MG63 (cell line): ENCODE results near the gene DSG3. TPM values are rescaled to one million over a fixed set of nuclear protein-coding genes. Genes with fewer than 3 reads are reported as not detected.
"Not testable (repeated sequence)": the region's sequence is repeated elsewhere in the genome, so short reads cannot be mapped to it uniquely, and the experiment has no call there.

Source experiments
- DNase-seq: peaks from one replicate; pipeline ENCODE4 v3.0.0-alpha.2; 2020
- H3K27me3 ChIP-seq: fragments of 250-450 bp; sonication (Bioruptor Pico); 2 replicates; pipeline ENCODE4 v1.5.1; 2020; ENCODE audit warnings: mild to moderate bottlenecking, moderate library complexity
- H3K36me3 ChIP-seq: fragments of 250-450 bp; sonication (Bioruptor Pico); 2 replicates; pipeline ENCODE4 v1.5.1; 2020; ENCODE audit warnings: mild to moderate bottlenecking, moderate library complexity
- H3K4me3 ChIP-seq: fragments of 250-450 bp; sonication (Bioruptor Pico); 2 replicates; pipeline ENCODE4 v1.5.1; 2020; ENCODE audit warnings: mild to moderate bottlenecking, moderate library complexity
- H3K9me3 ChIP-seq: fragments of 250-450 bp; sonication (Bioruptor Pico); 2 replicates; pipeline ENCODE4 v1.5.1; 2020; ENCODE audit warnings: mild to moderate bottlenecking, moderate library complexity
- total RNA-seq: library from RNA; depleted of rRNA; stranded (reverse); fragments of >200 nt; shearing (Covaris generic); gene quantifications from 2 replicates; pipeline ENCODE4 v1.2.3, GENCODE V29; 2014; ENCODE audit warnings: low replicate concordance

DSG3 gene
- total RNA-seq, 1 experiment from 2014 or later: not detected

GRCh38 chr18:31454066-31454708 lies 6.6 kb downstream of the DSG3 start:
- no peaks in the 10 kb centered on the region for H3K9me3 ChIP-seq
- no peak overlapping the region for H3K4me3 ChIP-seq
- no peaks in the 10 kb centered on the region for H3K36me3 ChIP-seq
- no peaks in the 10 kb centered on the region for H3K27me3 ChIP-seq
- peak; percentile 58 for DNase-seq

- no peak for DNase-seq
- Histone ChIP-seq H3K4me3 (no peak overlapping the region), H3K27me3 (no peaks in the 10 kb centered on the region), H3K36me3 (no peaks in the 10 kb centered on the region), H3K9me3 (no peaks in the 10 kb centered on the region)
Observed at GRCh38 chr18:31469629-31470028, 22.1 kb downstream of the DSG3 start.

- Histone ChIP-seq H3K36me3 (no peaks in the 10 kb centered on the region), H3K4me3 (no peak overlapping the region), H3K27me3 (no peaks in the 10 kb centered on the region), H3K9me3 (no peaks in the 10 kb centered on the region)
- DNase-seq: no peak
Observed at GRCh38 chr18:31478688-31479087, 31.1 kb downstream of the DSG3 start.

- Histone ChIP-seq H3K27me3 (no peaks in the 10 kb centered on the region), H3K9me3 (no peaks in the 10 kb centered on the region), H3K4me3 (no peak overlapping the region), H3K36me3 (no peaks in the 10 kb centered on the region)
- DNase-seq: no peak
Observed at GRCh38 chr18:31482051-31482450, 34.5 kb downstream of the DSG3 start.

- no peak overlapping the region for H3K4me3 ChIP-seq
- no peaks in the 10 kb centered on the region for H3K27me3 ChIP-seq
- no peak for DNase-seq
- H3K36me3 ChIP-seq: no peaks in the 10 kb centered on the region
- no peaks in the 10 kb centered on the region for H3K9me3 ChIP-seq
Observed at GRCh38 chr18:31483396-31483795, 35.9 kb downstream of the DSG3 start.

- Histone ChIP-seq H3K27me3 (no peaks in the 10 kb centered on the region), H3K4me3 (no peak overlapping the region), H3K9me3 (no peaks in the 10 kb centered on the region), H3K36me3 (no peaks in the 10 kb centered on the region)
- no peak for DNase-seq
Observed at GRCh38 chr18:31484461-31484860, 36.9 kb downstream of the DSG3 start.

- no peak overlapping the region for H3K4me3 ChIP-seq
- no peaks in the 10 kb centered on the region for H3K27me3 ChIP-seq
- H3K9me3 ChIP-seq: no peaks in the 10 kb centered on the region
- H3K36me3 ChIP-seq: no peaks in the 10 kb centered on the region
- no peak for DNase-seq
Observed at GRCh38 chr18:31486165-31486564, 38.6 kb downstream of the DSG3 start.

GRCh38 chr18:31487246-31488015 lies 39.9 kb downstream of the DSG3 start:
- H3K27me3 ChIP-seq: no peaks in the 10 kb centered on the region
- H3K36me3 ChIP-seq: no peaks in the 10 kb centered on the region
- H3K4me3 ChIP-seq: no peak overlapping the region
- H3K9me3 ChIP-seq: no peaks in the 10 kb centered on the region
- peak; percentile 66 for DNase-seq

- no peaks in the 10 kb centered on the region for H3K36me3 ChIP-seq
- no peak overlapping the region for H3K4me3 ChIP-seq
- no peak for DNase-seq
- no peaks in the 10 kb centered on the region for H3K9me3 ChIP-seq
- H3K27me3 ChIP-seq: no peaks in the 10 kb centered on the region
Observed at GRCh38 chr18:31489311-31489710, 41.8 kb downstream of the DSG3 start.

GRCh38 chr18:31490387-31490786 lies 42.8 kb downstream of the DSG3 start:
- Histone ChIP-seq H3K27me3 (no peaks in the 10 kb centered on the region), H3K9me3 (no peaks in the 10 kb centered on the region), H3K4me3 (no peak overlapping the region), H3K36me3 (no peaks in the 10 kb centered on the region)
- DNase-seq: no peak

- no peaks in the 10 kb centered on the region for H3K9me3 ChIP-seq
- H3K36me3 ChIP-seq: no peaks in the 10 kb centered on the region
- no peak overlapping the region for H3K4me3 ChIP-seq
- no peak for DNase-seq
- H3K27me3 ChIP-seq: no peaks in the 10 kb centered on the region
Observed at GRCh38 chr18:31490833-31491232, 43.3 kb downstream of the DSG3 start.

- Histone ChIP-seq H3K9me3 (no peaks in the 10 kb centered on the region), H3K4me3 (no peak overlapping the region), H3K27me3 (no peaks in the 10 kb centered on the region), H3K36me3 (no peaks in the 10 kb centered on the region)
- no peak for DNase-seq
Observed at GRCh38 chr18:31491586-31491985, 44.0 kb downstream of the DSG3 start.

- no peaks in the 10 kb centered on the region for H3K36me3 ChIP-seq
- no peaks in the 10 kb centered on the region for H3K9me3 ChIP-seq
- no peak for DNase-seq
- H3K4me3 ChIP-seq: no peak overlapping the region
- no peaks in the 10 kb centered on the region for H3K27me3 ChIP-seq
Observed at GRCh38 chr18:31492671-31493070, 45.1 kb downstream of the DSG3 start.

GRCh38 chr18:31493171-31493570 lies 45.6 kb downstream of the DSG3 start:
- Histone ChIP-seq H3K4me3 (no peak overlapping the region), H3K9me3 (no peaks in the 10 kb centered on the region), H3K36me3 (no peaks in the 10 kb centered on the region), H3K27me3 (no peaks in the 10 kb centered on the region)
- no peak for DNase-seq

GRCh38 chr18:31493941-31494340 lies 46.4 kb downstream of the DSG3 start:
- Histone ChIP-seq H3K9me3 (no peaks in the 10 kb centered on the region), H3K4me3 (no peak overlapping the region), H3K27me3 (no peaks in the 10 kb centered on the region), H3K36me3 (no peaks in the 10 kb centered on the region)
- no peak for DNase-seq

- not testable (repeated sequence) for H3K27me3 ChIP-seq, DNase-seq, H3K4me3 ChIP-seq, H3K36me3 ChIP-seq, H3K9me3 ChIP-seq
Observed at GRCh38 chr18:31494705-31495244, 47.2 kb downstream of the DSG3 start.

- Histone ChIP-seq H3K36me3 (no peaks in the 10 kb centered on the region), H3K4me3 (peak overlapping the region; percentile 59), H3K27me3 (no peaks in the 10 kb centered on the region), H3K9me3 (no peaks in the 10 kb centered on the region)
- DNase-seq: no peak
Observed at GRCh38 chr18:31497404-31497835, 49.9 kb downstream of the DSG3 start.
